Brain pericyte (primary cell): ENCODE measurements around the gene PCGF3.
"Not testable (repeated sequence)": the region's sequence is repeated elsewhere in the genome, so short reads cannot be mapped to it uniquely, and the experiment has no call there.

ENCODE experiments used
- DNase-seq: peaks from one replicate; pipeline ENCODE4 v3.0.0-alpha.2; 2012; ENCODE audit warnings: low read depth, low spot score

PCGF3 gene

DNA sequence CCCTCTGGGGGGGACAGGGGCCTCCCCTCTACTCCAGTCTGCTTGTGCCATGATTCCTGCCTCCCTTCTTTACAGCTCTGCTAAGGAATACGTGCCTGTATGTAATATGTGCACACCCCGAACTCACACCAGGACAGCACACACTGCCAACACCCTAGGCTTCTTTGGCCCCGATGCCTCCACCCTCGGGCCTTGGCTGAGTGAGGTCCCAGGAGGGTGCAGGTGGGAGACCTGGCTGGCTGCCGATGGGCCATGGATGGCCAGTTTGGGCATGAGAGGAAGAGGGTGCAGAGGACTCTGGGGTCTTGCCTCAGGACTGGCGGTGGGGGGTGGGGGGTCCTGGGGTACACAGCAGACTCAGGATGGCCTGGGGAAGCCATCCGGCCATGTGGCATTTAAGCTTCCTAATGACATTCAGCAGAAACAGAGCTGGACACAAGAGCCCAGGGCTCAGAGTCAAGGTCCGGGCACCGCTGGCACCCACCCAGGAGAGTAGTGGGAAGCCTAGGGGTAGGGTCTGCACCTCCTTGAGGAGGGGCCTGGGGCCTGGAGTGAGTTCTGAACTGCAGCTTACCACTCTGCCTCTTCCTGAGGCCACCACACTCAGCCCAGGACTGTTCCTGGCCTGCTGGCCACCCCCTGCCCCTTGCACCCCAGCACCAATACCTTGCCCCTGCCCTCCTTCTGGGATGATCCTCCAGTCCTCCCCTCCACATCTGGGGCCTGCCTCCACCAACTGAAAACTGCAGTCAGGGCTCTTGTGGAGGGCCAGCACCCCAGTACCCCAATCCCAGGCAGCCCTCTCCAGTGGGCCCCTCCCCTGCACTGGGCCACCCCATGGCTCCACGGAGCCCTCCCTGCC is 2.1 kb upstream of the PCGF3 start:
- no peak for DNase-seq

DNA sequence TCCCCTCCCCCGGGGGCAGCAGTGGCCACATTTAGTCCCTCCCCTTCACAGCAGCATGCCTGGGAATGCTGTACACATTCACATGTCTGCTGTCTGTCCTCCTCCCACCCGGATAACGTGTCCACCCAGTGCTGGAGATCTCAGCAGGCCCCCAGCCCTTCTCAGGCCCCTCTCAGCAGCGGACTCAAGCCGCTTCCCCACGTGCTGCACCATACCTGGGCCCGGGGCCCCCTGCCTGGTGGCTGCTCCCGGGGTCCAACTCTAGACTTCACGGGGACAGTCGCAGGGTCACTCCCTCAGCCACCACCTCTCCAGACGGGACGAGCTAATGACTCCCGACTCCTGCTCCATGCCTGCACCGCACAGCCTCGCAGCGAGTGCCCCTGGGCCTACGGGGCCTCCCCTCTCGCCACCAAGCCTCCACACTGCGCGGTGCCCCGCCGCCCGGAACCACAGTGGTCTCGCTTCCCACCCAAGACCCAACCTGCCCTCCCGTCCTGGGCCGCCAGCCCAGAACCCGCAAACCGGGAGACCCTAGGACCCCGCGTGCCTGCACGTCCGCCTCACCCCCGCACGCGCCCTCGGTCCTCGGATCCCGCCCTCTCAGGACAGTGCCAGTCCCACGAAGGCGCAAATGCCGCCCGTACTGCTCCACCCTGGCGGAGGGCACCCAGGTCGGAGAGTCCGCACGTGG is 1.3 kb upstream of the PCGF3 start:
- no peak for DNase-seq

DNA sequence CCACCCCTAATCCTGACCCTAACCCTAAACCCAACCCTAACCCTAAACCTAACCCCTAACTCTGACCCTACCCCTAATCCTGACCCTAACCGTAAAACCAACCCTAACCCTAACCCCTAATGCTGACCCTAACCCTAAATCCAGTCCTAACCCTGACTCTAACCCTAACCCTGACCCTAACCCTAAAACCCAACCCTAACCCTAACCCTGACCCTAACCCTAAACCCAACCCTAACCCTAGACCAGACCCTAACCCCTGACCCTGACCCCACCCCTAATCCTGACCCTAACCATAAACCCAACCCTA is 708 bp upstream of the PCGF3 start:
- DNase-seq, result no peak

DNA sequence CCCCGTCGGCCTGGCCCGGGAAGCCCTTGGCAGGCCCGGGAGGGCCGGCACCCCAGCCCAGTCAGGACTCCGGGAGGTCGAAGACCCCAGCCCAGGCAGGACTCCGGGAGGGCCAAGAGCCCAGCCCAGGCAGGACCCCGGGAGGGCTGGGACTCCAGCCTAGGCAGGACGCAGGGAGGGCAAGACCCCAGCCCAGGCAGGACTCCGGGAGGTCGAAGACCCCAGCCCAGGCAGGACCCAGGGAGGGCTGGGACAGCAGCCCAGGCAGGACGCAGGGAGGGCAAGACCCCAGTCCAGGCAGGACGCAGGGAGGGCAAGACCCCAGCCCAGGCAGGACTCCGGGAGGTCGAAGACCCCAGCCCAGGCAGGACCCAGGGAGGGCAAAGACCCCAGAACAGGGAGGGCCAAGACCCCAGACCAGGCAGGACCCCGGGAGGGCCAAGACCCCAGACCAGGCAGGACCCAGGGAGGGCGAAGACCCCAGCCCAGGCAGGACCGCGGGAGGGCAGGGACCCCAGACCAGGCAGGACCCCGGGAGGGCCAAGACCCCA is 526 bp downstream of the PCGF3 start:
- DNase-seq, result not testable (repeated sequence)

DNA sequence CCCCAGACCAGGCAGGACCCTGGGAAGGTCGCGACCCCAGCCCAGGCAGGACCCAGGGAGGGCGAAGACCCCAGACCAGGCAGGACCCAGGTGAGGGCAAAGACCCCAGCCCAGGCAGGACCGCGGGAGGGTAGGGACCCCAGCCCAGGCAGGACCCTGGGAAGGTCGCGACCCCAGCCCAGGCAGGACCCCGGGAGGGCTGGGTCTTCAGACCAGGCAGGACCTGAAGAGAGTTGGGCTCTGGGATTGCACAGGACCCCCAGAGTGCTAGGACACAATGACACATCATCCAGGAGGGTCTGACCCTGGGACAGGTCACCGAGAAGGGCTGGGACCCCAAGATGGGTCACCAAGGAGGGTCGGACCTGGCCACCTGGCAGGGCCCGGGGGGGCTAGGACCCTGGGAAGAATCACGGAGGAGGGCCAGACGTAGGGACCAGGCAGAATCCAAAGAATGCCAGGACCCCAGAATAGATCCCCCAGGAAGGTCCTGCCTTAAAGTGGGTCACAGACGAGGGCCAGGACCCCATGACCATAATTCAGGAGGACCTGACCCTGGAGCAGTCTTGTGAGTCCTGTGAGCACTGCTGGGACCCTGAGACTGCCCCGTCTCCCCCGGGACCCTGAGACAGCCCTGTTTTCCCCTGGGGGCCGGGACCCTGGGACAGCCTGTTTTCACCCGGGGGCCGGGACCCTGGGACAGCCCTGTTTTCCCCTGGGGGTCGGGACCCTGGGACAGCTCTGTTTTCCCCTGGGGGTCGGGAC is 1.4 kb downstream of the PCGF3 start:
- DNase-seq, result no peak

DNA sequence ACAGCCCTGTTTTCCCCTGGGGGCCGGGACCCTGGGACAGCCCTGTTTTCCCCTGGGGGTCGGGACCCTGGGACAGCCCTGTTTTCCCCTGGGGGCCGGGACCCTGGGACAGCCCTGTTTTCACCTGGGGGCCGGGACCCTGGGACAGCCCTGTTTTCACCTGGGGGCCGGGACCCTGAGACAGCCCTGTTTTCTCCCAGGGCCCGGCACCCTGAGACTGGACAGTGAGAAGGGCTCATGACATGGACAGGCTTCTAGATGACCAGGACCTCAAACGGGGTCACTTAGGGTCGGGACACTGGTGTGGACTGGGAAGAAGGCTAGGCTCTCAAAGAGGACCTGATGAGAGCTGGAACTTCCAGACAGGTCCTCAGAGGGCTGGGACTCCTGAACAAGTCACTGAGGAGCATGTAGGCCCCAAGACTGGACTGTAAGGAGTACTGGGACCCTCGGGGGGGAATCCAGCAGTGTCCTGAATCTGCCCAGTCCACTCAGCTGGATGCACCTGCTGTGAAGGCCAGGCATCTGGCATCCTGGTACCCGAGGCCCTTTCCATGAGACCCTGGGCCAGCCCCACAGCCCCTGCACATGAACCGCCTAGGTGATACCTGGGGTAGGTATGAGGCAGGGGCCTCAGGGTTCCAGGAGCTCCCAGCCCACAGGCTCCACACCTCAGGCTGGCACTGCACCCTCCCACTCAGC is 2.4 kb downstream of the PCGF3 start:
- no peak for DNase-seq

DNA sequence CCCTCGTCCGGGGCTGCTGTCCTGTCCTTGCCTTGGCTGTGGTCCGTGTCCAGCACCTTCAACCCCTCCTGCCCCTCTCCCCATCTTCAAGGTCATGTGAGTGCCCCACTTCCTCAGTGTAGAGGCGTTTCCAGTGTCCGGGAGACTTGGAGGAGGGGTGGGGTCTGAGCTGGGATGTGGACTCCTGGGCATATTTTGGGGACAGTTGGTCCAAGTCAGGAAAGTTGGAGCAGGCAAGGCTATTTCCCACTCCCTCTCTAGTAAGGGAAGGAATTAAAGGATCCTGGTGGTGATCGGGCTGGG is 3.0 kb downstream of the PCGF3 start:
- DNase-seq, result no peak

DNA sequence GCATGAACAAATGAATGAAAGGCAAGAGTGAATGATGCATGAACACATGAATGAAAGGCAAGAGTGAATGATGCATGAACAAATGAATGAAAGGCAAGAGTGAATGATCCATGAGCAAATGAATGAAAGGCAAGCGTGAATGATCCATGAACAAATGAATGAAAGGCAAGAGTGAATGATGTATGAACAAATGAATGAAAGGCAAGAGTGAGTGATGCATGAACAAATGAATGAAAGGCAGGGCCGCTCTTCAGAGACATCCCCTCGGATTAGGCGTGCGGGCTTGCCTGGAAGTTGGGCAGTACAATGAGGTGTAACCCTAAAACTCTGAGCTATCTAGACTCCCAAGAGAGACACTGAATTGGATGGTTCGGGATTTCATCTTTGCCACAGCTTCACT is 3.7 kb downstream of the PCGF3 start:
- DNase-seq, result no peak

DNA sequence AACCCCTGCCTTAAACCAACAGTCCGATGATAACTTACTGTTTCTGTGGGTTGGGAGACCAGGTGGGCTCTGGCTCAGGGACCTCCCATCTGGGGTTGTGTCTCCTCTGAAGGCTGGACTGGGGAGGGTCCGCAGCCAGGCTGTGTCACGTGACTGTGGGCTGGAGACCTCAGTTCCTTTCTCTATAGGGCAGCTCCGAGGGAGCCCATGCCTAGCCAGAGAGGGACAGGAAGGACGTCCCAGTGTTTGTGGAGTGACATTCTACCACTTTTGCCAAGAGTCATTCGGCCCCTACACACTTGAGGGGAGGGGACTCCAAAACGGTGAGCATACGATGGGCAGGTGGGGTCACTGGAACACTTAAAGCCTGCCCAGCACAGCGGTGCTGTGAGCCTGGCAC is 4.5 kb downstream of the PCGF3 start:
- DNase-seq, result no peak

DNA sequence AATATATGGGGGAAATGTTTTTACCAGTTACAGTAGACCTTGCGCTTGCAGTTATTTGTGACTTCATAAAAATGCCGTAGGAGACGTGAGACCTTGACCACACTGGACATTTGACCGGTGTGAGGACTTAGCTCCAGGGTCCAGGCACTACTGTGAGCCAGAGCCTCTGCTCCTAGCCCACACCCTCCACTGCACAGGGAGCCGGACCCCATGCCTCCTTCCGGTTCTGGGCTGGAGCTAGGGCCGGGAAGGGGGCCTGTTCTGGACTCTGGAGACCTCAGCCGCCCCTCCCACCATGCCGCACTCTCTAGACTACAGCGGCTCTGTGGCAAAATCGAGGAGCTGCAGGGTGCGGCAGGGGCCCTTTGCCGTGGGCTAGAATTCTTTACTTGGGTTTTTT is 5.3 kb downstream of the PCGF3 start:
- no peak for DNase-seq

DNA sequence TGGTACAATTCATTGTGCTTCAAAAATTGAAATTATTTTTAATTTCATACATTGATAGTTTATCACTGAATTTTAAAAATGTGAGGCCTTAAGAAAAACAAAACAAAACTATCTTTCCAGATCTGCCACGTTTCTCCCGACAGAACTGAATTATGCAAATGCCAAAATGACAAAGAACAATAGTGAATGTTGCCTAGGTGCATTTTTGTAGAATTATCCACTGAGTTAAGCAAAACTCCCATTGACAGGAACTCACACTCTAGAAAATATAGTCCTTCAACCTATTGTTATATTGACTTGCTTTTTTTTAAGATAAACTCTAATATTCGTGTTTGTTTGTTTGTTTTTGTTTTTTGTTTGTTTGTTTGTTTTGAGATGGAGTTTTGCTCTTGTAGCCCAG is 6.5 kb downstream of the PCGF3 start:
- DNase-seq, result no peak

DNA sequence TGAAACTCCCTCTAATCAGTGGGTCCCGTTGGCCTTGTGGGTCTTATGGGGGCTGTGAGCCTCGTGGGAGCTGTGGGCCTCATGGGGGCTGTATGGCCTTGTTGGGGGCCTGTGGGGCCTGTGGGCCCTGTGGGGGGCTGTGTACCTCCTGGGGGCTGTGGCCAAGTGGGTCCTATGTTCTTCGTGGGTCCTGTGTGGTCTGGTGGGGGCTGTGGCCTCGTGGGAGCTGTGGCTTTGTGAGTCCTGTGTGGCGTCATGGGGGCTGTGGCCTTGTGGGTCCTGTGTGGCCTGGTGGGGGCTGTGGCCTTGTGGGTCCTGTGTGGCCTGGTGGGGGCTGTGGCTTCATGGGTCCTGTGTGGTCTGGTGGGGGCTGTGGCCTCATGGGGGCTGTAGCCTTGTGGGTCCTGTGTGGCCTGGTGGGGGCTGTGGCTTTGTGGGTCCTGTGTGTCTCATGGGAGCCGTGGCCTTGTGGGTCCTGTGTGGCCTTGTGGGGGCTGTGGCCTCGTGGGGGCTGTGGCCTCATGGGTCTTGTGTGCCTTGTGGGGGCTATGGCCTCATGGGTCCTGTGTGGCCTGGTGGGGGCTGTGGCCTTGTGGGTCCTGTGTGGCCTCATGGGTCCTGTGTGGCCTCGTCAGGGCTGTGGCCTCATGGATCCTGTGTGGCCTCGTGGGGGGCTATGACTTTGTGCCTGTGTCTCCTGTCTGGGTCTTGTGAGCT is 7.4 kb downstream of the PCGF3 start:
- DNase-seq, result no peak

DNA sequence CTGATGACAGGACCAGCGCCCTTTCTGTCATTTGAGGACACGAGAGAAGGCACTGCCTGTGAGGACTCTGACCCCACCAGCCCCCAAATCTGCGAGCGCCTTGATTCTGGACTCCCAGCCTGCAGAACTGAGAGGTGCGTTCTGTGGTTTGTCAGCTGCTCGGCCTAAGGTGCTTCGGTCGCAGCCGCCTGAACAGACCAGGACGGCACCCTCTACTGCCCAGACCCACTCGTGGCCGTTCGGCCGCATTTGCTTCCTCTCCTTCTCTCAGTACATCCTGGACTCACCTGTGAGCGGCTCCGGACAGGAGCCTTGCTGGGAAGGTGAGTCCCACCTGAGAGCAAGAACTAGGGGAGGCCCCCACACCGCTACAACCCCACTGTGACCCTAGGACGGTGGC is 8.5 kb downstream of the PCGF3 start:
- no peak for DNase-seq

DNA sequence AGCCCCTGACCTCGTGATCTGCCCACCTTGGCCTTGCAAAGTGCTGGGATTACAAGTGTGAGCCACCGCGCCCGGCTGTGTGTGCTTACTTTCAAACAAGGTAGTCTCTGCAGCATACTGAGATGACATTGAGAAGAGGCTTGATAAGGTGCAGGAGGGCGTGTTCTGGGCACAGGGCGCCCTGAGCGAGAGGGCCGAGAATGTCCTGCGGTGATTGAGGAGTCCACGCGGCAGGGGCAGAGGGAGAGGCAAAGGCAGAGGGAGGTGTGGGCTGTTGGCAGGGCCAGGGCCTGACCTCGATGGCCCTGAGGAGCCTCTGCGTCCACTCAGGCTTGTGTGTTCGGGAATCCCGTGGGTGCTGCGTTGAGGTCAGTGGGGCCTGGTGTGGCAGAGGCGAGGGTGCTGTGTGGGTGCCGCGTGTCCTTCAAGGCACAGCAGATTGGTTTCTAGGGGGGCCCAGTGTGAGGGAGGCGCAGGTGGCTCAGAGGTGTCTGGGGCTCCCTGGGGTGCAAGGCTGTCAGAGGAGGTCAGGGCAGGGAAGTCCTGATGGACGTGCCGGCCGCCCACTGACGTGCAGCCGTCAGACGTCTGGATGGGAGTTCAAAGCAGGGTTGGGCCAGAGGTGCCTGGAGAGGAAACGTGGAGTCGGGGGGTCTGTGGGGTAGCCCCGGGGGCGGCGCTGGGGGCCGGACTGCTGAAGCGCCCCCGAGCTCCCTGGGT is 12.1 kb downstream of the PCGF3 start:
- DNase-seq, result no peak

DNA sequence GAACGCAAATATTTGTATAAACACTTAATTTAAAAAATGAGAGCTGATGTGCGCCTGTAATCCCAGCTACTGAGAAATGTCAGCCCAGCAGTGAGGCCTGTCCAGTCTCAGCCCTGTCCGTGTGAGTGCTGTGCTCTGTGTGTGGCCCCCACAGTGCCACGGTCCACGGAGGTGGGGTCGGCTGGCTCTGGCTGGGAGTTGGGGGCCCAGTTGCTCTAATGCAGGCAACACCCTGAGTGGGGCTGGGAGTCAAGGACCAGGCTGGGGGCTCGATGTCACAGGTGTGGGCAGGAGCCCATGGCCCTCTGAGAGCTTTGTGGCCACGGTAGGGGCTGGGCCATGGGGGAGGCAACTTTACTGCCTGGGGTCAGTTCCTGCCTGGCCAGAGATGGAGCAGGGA is 12.8 kb downstream of the PCGF3 start:
- DNase-seq, result no peak

DNA sequence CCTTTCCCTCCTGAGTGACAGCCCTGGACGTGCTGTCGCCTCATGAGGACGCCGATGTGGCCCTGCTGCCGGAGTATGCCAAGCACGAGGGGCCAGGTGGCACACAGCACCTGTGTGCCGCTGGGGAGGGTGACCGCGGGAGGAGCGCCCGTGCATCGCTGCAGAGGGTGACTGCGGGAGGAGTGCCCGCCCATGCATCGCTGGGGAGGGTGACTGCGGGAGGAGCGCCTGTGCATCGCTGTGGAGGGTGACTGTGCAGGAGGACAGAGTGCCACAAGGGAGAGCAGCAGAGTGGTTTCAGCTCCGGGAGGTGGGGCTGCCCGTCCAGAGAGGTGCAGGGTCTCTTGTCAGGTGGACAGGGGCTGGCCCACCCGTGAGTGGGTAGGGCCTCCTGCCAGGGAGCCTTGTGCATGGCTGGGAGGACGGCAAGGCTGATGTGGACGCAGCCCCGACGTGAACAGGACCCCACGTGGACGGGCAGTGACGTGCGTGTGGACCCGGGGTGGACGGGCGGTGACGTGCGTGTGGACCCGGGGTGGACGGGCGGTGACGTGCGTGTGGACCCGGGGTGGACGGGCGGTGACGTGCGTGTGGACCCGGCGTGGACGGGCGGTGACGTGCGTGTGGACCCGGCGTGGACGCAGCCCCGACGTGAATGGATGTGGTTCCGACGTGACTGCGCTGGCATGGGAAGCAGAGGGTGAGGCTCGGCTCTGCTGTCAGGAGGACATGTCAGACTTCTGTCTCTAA is 14.7 kb downstream of the PCGF3 start:
- DNase-seq, result no peak

DNA sequence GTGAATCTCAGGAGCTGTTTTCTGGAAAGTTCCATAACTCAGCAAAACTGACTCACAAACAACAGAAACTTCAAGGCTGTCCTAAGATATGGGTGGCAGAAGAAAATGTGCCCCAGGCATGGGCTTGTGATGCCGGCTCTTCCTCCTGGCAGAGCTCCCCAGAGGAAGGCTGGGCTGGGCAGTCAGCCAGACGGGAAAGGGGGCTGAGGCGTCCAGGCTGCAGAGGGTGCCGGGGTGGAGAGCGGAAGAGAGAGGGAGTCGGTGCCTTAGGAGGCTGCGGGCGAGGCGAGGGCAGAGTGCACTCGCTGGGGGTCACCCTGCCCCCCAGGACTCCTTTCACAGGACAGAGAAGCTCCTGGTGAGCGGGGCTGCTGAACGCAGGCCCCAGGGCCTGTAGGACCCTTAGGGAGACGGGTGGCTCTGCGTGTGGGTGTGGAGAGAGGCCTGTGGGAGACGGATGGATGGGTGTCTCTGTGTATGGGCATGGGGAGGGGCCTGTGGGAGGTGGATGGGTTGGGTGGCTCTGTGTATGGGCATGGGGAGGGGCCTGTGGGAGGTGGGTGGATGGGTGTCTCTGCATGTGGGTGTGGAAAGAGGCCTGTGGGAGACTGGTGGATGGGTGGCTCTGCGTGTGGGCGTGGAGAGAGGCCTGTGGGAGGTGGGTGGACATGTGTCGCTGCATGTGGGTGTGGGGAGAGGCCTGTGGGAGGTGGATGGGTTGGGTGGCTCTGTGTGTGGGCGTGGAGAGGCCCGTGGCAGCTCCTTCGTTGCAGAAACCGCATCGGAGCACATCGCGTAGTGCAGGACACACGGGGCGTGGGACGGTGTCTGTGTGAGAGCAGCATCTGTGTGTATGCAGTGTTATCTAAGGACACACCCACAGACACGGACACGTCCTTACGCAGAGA is 15.9 kb downstream of the PCGF3 start:
- no peak for DNase-seq

DNA sequence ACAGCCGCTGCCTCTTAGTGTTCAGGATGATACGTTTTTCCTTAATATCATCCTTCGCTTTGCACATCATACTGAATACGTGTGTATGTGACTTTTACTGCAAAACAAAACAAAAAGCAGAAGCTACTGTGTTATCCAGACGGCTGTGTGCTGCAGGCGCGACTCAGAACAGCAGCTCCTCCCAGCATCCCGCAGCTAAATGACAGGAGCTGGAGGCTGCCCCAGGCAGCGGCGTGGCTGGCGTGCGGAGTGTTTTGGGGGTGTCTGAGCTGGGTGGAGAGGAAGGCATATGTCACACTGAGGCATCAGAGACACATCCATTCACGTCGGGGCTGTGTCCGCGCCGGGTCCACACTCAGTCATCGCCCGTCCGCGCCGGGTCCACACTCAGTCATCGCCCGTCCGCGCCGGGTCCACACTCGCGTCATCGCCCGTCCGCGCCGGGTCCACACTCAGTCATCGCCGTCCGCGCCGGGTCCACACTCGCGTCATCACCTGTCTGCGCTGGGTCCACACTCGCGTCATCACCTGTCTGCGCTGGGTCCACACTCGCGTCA is 16.6 kb downstream of the PCGF3 start:
- no peak for DNase-seq
